ENCODE results near the gene ZNF718.
"Not testable (repeated sequence)": the region's sequence is repeated elsewhere in the genome, so short reads cannot be mapped to it uniquely, and the experiment has no call there.

ZNF718 gene

DNA sequence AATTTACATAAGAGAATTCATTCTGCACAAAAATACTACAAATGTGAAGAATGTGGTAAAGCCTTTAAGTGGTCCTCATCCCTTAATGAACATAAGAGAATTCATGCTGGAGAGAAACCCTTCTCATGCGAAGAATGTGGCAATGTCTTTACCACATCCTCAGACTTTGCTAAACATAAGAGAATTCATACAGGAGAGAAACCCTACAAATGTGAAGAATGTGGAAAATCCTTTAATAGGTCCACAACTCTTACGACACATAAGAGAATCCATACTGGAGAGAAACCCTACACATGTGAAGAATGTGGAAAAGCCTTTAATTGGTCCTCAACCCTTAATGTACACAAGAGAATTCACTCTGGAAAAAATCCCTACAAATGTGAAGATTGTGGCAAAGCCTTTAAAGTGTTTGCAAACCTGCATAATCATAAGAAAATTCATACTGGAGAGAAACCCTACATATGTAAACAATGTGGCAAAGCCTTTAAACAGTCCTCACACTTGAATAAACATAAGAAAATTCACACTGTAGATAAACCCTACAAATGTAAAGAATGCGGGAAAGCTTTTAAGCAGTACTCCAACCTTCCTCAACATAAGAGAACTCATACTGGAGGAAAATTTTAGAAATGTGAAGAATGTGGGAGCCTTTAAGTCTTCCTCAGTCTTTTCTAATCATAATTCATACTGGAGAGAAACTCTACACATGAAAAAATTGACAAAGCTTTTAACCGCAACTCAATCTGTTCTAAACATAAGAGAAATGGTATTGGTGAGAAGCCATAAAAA is 37.4 kb downstream of the ZNF718 start:
- no peak for DNase-seq (ENCODE audit: low read depth in 2 of 2)

DNA sequence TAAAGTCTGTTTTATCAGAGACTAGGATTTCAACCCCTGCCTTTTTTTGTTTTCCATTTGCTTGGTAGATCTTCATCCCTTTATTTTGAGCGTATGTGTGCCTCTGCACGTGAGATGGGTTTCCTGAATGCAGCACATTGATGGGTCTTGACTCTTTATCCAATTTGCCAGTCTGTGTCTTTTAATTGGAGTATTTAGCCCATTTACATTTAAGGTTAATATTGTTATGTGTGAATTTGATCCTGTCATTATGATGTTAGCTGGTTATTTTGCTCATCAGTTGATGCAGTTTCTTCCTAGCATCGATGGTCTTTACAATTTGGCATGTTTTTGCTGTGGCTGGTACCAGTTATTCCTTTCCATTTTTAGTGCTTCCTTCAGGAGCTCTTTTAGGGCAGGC is 45.3 kb downstream of the ZNF718 start:
- DNase-seq (ENCODE audit: low read depth in 2 of 2) = not testable (repeated sequence)

DNA sequence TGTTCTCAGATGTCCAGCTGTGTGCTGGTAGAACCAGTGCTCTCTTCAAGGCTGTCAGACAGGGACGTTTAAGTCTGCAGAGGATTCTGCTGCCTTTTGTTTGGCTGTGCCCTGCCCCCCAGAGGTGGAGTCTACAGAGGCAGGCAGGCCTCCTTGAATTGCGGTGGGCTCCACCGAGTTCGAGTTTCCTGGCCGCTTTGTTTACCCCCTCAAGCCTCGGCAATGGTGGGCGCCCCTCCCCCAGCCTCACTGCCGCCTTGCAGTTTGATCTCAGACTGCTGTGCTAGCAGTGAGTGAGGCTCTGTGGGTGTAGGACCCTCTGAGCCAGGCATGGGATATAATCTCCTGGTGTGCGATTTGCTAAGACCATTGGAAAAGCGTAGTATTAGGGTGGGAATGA is 47.0 kb downstream of the ZNF718 start:
- DNase-seq (ENCODE audit: low read depth in 2 of 2) = not testable (repeated sequence)

DNA sequence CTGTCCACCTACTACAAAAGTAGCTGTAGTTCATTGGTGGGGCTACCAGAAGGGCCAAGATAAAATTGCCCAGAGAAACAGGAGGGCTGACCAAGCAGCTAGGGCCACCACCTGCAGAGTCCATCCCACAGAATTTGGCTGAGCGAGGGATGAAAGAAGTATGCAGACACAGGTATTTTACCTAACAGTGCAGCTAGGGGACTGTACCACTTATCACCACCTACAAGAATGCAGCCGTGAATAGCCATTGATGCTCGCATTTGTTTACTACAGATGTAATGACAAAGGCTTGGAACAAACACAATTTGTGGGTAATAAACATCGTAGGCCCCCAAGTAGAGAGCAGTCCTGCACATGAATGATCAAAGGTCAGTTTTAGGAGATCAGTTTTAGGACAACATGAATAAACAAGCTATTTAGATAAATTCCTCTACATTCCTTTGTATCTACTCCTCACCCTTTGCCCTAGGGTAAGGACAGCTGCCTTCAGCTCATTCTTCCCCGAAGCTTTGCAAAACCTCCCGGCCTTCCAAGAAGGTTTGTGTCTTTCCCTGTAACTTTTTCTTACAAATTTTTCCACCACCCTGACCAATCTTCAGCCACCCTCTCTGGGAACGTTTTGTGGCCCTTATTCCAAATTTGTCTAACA is 49.5 kb downstream of the ZNF718 start:
- DNase-seq (ENCODE audit: low read depth in 2 of 2) = no peak

DNA sequence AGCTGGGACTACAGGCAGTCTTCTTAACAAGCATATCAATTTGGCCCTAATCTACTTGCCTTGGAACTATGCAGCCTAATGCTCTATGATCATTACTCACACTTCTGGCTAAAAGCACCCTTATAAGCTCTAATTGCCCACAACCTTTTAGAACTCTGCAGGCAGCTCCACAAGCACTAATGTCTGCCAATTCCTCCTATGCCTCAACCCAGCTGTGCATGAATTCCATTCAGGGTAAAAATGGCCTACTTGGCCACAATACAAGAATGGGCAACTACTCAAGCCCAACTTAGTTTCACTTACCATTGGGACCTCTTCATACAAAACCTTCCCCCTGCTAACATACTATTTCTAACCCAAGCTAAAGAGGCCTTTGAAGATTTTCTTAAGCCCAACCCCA is 51.7 kb downstream of the ZNF718 start:
- no peak for DNase-seq (ENCODE audit: low read depth in 2 of 2)

DNA sequence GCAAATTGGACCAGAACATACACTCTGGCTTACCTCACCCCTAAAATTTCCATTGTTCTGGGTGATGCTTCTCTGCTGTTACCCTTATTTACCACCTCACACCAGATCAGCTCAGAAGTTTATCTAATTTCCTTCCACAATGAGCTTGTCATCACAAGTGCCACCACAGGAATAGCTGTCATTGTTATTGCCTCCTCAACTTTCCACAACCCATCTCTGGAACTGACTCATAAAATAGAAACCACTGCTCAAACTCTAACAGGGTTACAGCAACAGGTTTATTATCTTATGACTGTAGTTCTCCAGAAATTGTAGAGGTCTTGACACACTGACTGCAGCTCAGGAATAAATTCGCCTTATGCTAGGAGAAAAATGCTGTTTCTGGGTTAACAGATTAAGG is 52.7 kb downstream of the ZNF718 start:
- no peak for DNase-seq (ENCODE audit: low read depth in 2 of 2)

DNA sequence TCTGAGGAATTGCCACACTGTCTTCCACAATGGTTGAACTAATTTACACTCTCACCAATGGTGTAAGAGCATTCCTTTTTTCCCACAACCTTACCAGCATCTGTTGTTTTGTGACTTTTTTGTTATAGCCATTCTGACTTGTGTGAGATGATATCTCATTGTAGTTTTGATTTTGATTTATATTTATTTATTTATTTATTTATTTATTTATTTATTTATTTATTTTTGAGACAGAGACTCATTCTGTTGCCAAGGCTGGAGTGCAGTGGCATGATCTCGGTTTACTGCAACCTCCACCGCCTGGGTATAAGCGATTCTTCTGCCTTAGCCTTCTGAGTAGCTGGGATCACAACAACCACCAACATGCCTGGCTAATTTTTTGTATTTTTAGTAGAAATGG is 57.9 kb downstream of the ZNF718 start:
- DNase-seq (ENCODE audit: low read depth in 2 of 2) = not testable (repeated sequence)

DNA sequence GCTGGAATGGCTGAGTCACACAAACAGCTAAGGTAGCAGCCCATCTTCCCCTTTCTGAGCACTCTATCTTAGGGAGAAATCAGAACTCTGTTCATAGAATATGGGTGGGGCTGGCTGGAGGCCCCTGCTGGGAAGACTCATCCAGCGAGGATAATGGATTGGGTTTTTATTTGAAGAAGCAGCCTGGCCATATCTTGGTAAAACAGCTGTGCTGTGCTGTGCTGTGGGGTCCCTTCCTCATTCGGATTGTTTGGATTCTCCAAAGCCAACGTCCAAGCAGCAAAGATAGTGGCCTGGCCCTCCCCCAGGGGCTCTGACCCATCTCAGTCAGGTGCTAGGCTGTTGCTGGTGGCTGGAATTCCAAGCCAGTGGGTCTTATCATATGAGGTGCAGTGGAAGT is 63.8 kb downstream of the ZNF718 start:
- no peak for DNase-seq (ENCODE audit: low read depth in 2 of 2)

DNA sequence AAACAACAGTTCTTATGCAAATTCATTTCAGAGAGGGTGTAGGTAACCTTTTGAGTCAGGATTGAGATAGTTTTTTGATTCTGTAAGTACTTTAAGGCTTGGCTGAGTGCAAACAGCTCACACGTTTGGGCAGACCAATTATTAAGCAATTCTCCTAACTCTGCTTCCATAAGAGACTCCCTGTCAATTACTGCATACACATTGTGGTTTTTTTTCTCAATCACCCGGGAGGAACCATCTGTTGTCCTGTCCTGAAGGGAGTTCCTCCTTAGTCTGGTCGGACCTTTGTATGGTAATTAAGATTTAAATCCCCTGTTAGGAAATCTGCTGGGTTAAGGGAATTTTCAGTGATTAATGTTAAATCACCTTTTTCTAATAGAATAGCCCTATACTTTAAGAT is 70.9 kb downstream of the ZNF718 start:
- DNase-seq (ENCODE audit: low read depth in 2 of 2) = not testable (repeated sequence)

DNA sequence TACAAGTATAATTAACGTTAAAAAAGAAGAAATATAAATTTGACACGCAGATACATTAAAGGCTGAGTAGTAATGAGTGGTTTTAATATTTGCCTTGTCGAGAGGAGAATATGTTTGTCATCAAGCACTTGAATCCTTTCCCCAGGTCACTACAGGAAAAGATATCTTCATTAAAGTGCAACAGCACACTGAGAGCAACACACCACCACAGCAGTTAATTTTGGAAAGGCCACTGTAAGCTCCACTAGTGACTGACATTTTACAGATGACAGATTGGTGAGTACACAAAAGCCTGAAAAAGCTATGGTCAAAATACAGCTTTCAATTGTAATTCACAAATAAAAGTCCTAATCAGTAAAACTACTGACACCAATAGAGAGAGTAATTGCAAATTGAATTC is 76.6 kb downstream of the ZNF718 start:
- DNase-seq (ENCODE audit: low read depth in 2 of 2) = no peak

DNA sequence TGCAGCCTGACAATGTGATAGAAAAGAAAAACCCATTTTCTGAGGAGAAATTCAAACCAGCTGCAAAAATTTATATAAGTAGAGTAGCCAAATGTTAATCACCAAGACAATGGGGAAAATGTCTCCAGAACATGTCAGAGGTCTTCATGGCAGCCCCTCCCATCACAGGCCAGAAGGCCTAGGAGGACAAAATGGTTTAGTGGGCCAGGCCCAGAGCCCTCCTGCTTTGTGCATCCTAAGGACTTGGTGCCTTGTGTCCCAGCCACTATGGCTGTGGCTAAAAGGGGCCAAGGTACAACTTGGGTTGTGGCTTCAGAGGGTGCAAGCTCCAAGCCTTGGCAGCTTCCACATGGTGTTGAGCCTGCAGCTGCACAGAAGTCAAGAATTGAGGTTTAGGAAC is 78.5 kb downstream of the ZNF718 start:
- DNase-seq (ENCODE audit: low read depth in 2 of 2) = not testable (repeated sequence)

DNA sequence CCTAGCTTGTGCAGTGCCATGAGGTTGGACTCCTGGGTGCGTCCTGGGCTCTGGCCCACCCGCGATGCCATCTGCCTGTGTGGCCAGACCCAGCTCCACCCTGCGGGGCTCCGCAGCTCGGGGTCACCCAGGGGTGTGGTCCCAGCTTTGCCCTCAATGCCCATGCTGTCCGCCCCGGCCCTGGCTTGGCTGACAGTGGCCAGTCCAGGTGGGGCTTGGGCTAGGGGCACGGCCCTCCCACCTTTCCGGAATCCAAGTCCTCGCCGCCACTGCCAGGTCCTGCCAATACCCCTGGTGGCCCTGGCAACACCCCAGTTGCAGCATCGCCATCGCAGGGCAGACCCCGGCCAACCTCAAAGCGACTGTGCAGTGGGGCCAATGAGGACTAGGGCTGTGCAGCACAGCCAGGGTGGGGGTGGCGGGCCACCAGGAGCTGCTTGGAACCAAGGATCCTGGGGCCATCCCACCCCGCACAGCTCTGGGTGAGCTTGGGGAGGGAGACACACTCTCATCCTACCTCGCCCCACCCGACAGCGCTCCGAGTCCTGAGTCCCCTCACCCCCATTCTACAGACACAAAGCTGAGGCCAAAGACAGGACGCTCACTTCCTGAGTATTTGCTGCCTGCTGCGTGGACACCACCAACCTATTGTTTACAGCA is 80.9 kb downstream of the ZNF718 start:
- no peak for DNase-seq (ENCODE audit: low read depth in 2 of 2)

DNA sequence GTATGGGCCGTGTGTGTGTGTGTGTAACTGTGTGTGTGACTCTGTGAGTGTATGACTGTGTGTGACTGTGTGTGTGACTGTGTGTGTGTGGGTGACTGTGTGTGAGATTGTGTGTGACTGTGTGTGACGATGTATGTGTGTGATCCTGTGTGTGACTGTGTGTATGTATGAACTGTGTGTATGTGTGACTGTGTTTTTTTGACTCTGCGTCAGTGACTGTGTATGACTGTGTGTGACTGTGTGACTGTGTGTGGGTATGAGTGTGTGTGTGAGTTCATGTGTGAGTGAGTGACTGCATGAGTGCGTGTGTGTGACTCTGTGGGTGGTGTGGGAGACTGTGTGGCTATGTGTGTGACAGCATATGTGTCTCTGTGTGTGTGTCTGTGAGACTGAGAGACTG is 81.8 kb downstream of the ZNF718 start:
- DNase-seq (ENCODE audit: low read depth in 2 of 2) = no peak

DNA sequence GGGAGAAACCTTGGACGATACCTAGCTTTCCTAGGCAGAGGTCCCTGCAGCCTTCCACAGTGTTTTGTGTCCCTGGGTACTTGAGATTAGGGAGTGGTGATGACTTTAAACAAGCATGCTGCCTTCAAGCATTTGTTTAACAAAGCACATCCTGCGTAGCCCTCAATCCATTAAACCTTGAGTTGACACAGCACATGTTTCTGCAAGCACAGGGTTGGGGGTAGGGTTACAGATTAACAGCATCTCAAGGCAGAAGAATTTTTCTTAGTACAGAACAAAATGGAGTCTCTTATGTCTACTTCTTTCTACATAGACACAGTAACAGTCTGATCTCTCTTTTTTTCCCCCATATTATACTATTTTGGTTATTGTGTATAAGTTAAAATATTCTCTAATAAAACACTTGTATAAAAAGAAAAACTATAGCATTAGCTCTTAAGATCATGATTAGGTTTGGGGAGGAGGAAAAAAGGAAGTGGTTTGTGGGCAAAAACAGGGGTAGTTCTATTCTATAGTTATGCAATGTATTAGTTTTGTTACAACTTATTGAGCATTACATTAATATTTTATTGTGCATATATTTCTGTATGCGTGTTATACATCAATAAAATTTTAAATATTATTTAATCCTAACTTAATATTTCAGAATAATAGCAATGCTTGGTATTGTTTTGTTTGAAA is 84.3 kb downstream of the ZNF718 start:
- DNase-seq (ENCODE audit: low read depth in 2 of 2) = not testable (repeated sequence)

DNA sequence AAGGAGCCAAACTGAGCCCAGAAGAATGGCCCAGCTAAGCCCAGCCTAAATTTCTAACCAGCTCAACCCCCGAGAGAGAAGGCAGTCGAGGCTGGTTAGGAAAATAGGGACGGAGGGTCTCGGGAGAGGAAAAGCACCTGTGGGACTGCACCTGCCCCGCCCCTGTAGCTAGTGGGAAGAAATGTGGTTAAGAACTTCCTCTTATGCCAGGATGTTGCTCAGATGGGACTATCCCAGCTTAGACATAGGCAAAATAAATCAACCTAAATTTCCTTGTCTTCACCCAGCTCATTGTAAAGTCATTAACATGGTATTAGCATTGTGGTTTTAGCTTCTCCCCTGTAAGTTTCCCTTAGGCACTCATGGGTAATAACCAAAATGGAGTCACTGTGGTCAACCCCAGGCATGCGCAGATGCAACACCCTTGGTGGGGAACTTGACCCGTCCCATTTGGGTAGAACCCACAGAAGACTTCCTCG is 86.8 kb downstream of the ZNF718 start:
- DNase-seq (ENCODE audit: low read depth in 2 of 2) = no peak

DNA sequence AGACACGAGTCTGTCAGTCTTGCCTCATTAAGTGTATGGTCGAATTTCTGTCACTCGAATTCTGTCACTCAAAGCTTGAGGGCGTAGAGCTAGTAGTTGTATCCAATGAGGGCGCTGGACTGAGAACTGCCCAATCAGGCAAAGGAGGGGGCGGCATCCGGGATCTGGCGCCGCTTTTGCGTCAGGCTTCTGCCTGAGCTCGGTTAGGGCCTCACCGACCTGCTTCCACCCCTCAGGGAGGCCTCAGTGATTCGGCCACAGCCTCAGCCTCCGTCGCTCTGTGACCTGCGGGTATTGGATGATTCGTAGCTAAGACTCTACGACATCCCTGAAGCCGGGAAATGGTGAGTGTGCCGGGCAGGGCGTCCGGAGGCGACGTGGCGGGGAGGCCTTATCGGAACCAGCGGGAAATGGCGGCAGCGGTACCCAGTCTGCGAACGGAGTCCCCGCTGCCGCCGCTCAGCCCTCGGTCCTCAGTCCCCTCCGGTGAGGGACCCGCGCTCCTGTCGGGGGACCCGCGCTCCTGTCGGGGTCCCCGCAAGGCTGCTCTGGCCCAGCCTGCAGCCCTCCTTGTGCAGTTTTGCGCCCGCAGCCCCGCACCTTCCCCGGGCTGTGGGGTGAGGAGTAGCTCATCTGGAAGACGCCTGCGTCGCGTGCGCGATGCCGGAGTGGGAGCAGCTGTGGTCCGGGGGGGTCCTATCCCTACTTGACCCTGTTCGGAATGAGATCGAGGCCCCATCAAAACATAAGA is 88.3 kb downstream of the ZNF718 start:
- DNase-seq (ENCODE audit: low read depth in 2 of 2) = no peak

DNA sequence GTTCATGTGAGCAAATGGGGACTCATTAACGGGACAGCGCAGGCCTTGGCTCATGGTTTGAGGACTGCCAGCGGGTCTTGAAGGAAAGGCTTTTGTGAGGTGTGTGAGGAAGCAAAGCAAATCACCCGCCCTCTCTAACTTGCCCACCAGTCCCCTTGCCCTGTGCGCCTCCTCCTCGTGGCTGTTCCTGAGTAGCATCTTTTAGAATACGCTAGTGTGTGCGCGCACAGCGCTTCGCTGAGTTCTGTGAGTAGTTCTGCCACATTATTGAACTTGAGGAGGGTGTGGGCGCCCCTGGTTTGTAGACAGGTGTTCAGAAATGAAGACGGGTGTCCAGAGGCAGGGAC is 88.9 kb downstream of the ZNF718 start:
- not testable (repeated sequence) for DNase-seq (ENCODE audit: low read depth in 2 of 2)

Data from activated CD8-positive, alpha-beta memory T cell treated with anti-CD3 and anti-CD28 coated beads for 4 hours (primary cell).